ENCODE data around the gene ALDH1B1.

DNA sequence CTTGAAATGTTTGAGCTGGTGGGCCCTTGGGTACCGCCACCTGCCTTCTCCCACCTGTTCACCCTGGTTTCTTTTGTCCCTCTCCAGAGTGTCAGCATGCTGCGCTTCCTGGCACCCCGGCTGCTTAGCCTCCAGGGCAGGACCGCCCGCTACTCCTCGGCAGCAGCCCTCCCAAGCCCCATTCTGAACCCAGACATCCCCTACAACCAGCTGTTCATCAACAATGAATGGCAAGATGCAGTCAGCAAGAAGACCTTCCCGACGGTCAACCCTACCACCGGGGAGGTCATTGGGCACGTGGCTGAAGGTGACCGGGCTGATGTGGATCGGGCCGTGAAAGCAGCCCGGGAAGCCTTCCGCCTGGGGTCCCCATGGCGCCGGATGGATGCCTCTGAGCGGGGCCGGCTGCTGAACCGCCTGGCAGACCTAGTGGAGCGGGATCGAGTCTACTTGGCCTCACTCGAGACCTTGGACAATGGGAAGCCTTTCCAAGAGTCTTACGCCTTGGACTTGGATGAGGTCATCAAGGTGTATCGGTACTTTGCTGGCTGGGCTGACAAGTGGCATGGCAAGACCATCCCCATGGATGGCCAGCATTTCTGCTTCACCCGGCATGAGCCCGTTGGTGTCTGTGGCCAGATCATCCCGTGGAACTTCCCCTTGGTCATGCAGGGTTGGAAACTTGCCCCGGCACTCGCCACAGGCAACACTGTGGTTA, 3.3 kb downstream of the ALDH1B1 start:
- TF ChIP-seq SP1 (IDR thresholded peaks at IDR 0.05): no peak
- no peak for TF ChIP-seq CTBP1 (IDR thresholded peaks at IDR 0.05; ENCODE audit: borderline replicate concordance)
- no peak for TF ChIP-seq SUZ12 (IDR thresholded peaks at IDR 0.05)
- TF ChIP-seq BHLHE40 (IDR thresholded peaks at IDR 0.05; ENCODE audit: borderline replicate concordance): no peak
- no peak for TF ChIP-seq ARNT (IDR thresholded peaks at IDR 0.05)
- no peak for TF ChIP-seq HDGF (IDR thresholded peaks at IDR 0.05; ENCODE audit: borderline replicate concordance)
- TF ChIP-seq FOXA1 (IDR thresholded peaks at IDR 0.05): no peak
